ENCODE results near the gene INSIG2. TPM values are rescaled to one million over a fixed set of nuclear protein-coding genes. Genes with fewer than 3 reads are reported as not detected.

Gene INSIG2
- total RNA-seq, 1 donor from 2014 or later: 25.6 TPM

DNA sequence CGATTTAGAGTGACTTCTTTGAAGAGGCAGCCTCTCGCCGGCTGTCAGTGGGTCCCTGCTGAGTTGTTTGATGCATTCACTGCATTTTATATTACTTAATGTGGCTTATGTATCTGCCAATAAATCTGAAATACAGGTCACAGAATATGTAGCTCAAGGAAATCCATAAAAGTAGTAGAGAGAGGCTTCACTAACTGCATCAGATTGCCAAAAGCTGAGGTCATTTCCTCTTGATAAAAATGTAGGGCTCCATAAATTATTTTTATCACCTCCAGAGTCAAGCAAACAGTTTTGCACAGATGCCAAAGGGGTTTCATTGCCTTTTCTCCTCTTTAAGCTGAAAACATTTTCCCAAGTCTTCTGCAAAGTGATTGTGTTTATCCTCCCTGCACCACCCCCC, 37.9 kb upstream of the INSIG2 start:
- Histone ChIP-seq H3K27me3 (ENCODE audit: low read depth) (no peaks in the 10 kb centered on the region), H3K36me3 (no peaks in the 10 kb centered on the region), H3K27ac (no peak overlapping the region), H3K4me1 (peaks cover 8% of the 10 kb centered on the region), H3K9me3 (no peaks in the 10 kb centered on the region), H3K4me3 (no peak overlapping the region)
- TF ChIP-seq CTCF (IDR thresholded peaks at IDR 0.05): no peak
- ATAC-seq (no peak), DNase-seq (no peak)
- intact Hi-C loops (cut with DNase I): no loop called here

DNA sequence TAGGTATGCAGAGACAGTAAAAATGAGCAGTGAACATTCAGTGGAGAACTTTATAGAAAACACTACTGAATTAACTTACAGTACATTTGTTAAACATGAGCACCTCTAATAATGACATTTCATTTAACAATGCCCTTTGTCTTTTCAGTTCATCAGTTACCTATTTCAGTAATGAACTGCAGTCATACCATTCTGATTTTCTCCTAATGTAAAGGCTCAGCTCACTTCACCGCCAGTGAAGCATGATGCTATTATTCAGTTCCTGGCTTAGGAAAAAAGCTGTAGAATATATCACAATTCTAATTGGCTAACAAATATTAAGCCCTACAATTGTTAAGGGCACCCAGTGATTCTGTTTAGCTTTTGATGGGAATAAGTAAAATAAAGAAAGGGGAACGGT, 37.3 kb upstream of the INSIG2 start:
- no peak for ATAC-seq
- no peak for DNase-seq
- H3K9me3 ChIP-seq: no peaks in the 10 kb centered on the region
- no peak overlapping the region for H3K4me3 ChIP-seq
- TF ChIP-seq CTCF (IDR thresholded peaks at IDR 0.05): no peak
- intact Hi-C loops (cut with DNase I): no loop called here
- H3K36me3 ChIP-seq: no peaks in the 10 kb centered on the region
- peaks cover 8% of the 10 kb centered on the region for H3K4me1 ChIP-seq
- no peaks in the 10 kb centered on the region for H3K27me3 ChIP-seq (ENCODE audit: low read depth)
- H3K27ac ChIP-seq: no peak overlapping the region

DNA sequence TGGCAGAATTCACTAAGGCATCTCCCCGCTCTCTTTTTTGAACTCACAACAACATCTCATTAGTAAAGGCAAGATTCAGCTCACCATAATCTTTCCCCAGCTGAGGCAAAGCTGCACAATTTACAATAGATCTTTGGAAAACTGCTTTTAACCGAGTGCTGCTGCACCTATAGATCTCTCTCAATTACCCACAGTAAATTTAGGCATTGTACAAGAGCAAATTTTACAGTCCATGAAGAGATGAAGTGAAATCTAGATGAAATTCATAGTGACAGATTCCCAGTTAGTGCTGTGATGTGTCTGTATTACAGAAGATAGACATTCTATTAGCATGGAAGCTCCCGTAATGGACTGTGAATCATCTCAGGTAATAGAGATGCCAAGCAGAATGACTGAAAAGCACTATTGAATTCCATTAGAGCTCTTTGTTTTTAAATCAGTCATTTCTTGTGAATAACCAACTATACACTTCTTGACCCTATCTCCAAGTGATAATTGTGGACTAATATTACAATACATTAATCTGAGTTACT, 36.4 kb upstream of the INSIG2 start:
- no peak for ATAC-seq

GRCh38 chr2:118052474-118052873, 35.8 kb upstream of the INSIG2 start:
- no peak for ATAC-seq
- intact Hi-C loops (cut with DNase I): no loop called here
- H3K27ac ChIP-seq: no peak overlapping the region
- H3K27me3 ChIP-seq (ENCODE audit: low read depth): no peaks in the 10 kb centered on the region
- no peak for TF ChIP-seq CTCF (IDR thresholded peaks at IDR 0.05)
- DNase-seq: no peak
- H3K4me1 ChIP-seq: no peaks in the 10 kb centered on the region
- no peak overlapping the region for H3K4me3 ChIP-seq
- no peaks in the 10 kb centered on the region for H3K9me3 ChIP-seq
- H3K36me3 ChIP-seq: no peaks in the 10 kb centered on the region

More for the DNA sequence above, 36.4 kb upstream of the INSIG2 start:
- Histone ChIP-seq H3K4me3 (no peak overlapping the region), H3K9me3 (no peaks in the 10 kb centered on the region), H3K27ac (no peak overlapping the region), H3K27me3 (ENCODE audit: low read depth) (no peaks in the 10 kb centered on the region), H3K36me3 (no peaks in the 10 kb centered on the region), H3K4me1 (peaks cover 5% of the 10 kb centered on the region)
- TF ChIP-seq CTCF (IDR thresholded peaks at IDR 0.05): no peak
- DNase-seq: no peak
- intact Hi-C loops (cut with DNase I): no loop called here

- Histone ChIP-seq H3K4me1 (no peaks in the 10 kb centered on the region), H3K4me3 (no peak overlapping the region), H3K27ac (no peak overlapping the region), H3K27me3 (ENCODE audit: low read depth) (no peaks in the 10 kb centered on the region), H3K36me3 (no peaks in the 10 kb centered on the region), H3K9me3 (no peaks in the 10 kb centered on the region)
- TF ChIP-seq CTCF (IDR thresholded peaks at IDR 0.05): no peak
- intact Hi-C loops (cut with DNase I): no loop called here
- no peak for ATAC-seq
- DNase-seq: no peak
Observed at GRCh38 chr2:118053681-118054080, 34.6 kb upstream of the INSIG2 start.

Data from lower lobe of right lung (tissue), 2 donors.